GOT3 (cell line): ENCODE results near the gene CELSR1.

Experiments
- DNase-seq: peaks from one replicate; lab custom pipeline; 2025; ENCODE audit warnings: mixed read lengths; lab: John Stamatoyannopoulos, UW

The CELSR1 gene

GRCh38 chr22:46458525-46458924 lies 78.9 kb downstream of the CELSR1 start:
- no peak for DNase-seq

GRCh38 chr22:46457502-46458488 lies 79.6 kb downstream of the CELSR1 start:
- DNase-seq, result no peak

DNA sequence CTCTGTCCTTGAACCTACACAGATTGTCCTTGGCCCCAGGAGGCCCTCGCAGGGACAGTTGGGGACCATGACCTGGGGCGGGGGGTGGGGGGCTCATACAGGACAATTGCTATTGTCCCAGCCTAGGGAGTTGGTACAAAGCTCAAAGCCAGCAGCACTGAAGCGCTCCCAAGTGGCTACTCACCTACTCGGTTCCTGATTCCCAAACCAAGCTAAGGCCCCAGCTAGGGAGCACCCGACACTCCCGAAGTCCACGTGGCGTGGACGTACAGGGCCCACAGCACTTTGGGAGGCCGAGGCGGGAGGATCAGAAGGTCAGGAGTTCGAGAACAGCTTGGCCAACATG lies 80.6 kb downstream of the CELSR1 start:
- no peak for DNase-seq

GRCh38 chr22:46455446-46455845 lies 82.0 kb downstream of the CELSR1 start:
- no peak for DNase-seq

- DNase-seq, result no peak
Observed at GRCh38 chr22:46454504-46455269, 82.7 kb downstream of the CELSR1 start.

DNA sequence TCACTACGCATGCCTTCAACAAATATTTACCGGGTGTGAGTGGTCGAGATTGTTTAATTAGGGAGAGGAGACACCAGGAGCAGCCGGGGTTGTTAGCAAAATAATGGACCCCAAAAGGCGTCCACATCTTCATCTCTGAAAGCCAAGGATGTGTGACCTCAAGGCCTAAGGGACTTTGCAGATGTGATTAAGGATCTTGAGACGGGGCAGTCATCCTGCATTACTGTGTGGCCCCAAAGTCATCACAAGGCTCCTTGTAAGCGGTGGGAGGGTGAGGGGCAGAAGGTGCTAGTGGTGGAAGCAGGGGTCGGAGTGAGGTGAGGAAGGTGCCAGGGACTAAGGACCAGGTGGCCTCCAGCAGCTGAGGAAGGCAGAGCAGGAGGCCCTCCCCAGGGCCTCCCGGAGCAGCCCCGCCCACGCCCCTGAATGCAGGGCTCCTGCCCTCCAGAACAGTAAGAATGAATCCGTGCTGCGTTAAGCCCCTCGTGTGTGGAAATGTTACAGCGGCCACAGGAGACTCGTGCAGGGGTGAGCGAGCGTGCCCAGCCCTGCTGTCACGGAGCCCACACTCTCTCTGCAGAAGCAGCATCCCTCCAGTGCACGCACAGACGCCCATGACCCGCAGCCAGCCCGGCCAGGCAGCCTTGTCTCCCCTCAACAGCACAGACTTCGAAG lies 83.5 kb downstream of the CELSR1 start:
- no peak for DNase-seq

- DNase-seq, result no peak
Observed at GRCh38 chr22:46453006-46453828, 84.2 kb downstream of the CELSR1 start.

- DNase-seq, result no peak
Observed at GRCh38 chr22:46452195-46453005, 85.0 kb downstream of the CELSR1 start.

DNA sequence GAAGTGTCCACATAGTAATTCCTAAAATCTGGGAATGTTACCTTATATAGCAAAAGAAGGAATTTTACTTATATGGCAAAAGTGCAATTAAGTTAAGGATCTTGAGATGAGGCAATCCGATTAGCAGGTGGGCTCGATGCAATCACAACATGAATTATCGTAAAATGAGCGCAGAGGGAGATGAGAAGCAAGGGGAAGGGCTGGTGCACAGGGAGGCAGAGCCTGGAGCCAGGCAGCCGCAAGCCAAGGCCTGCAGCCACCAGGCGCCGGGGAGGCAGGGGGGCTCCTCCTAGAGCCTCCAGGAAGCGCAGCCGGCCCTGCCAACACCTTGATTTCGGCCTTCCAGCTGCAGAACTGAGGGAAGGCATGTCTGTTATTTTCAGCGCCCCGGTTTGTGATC lies 85.7 kb downstream of the CELSR1 start:
- no peak for DNase-seq

- no peak for DNase-seq
Observed at GRCh38 chr22:46450931-46451561, 86.4 kb downstream of the CELSR1 start.

DNA sequence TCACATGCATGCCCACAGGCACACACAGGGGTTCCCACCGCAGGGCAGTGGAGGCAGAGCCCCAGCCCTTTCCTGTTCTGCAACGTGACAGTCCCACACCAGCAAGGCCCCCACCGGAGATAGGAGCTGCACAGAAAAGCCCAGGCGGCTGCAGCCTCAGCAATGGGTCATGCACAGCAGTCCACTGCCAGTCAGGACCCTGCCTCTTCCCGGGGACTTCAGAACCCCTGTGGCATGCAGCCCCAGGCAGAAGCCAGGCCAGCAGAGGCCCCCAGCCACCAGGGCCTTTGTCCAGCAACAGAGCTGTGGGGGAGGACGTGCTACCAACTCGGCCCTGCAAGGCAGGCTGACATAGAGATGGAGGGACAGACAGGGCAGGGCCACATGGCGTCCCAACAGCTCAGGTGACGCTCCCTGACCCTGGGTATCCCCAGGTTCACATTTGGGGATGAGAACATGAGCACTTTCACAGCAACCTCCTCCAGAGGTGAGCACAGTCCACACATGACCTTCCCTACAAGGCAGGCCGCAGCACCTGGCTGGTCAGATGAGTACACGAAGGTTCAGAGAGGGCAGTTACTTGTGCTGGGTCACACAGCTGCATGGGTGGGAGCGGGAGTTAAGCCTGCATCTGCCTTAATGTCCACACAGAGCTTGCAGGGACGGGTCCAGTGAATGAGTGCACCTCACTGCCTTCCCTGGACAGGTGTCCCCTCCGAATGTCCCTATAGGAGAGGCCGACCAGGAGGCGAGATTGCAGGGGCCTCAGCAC lies 87.3 kb downstream of the CELSR1 start:
- no peak for DNase-seq

DNA sequence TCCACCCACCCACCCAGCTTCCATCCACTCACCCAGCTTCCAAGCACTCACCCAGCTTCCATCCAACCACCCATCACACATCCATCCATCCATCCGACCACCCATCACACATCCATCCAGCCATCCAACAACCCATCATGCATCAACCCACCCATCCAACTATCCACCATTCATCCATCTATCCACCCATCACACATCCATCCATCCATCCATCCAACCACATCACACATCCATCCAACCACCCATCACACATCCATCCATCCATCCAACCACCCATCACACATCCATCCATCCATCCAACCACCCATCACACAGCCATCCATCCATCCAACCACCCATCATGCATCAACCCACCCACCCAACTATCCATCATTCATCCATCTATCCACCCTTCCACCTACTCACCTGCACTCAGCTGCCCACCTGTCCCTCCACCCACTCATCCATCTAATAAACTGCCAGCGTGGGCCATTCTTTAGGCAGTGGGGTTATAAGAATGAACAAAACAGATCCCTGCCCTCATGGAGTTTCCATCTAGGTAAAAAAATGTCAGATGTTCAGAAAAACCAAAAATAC lies 88.2 kb downstream of the CELSR1 start:
- DNase-seq, result no peak

DNA sequence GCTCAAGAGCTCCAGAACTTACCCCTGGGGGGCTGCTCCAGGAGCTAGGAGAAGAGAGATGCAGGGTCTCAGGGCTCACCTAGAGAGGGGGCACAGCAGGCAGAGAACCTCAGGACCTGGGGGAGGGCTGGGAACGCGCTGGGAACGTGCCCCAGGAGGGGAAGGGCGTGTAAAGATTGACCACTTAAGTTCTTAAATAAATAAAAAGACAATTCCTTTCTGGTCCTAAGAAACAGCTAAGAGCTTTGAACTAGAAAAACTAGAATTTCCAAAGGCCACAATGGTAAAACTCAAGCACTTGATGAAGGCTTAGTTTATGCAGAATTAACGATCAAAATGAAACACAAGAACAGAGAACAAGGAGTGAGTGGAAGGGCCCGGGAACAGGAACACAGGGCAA lies 89.1 kb downstream of the CELSR1 start:
- DNase-seq, result no peak

- peak; percentile 9 for DNase-seq
Observed at GRCh38 chr22:46447906-46448305, 89.5 kb downstream of the CELSR1 start.

GRCh38 chr22:46446799-46447198 lies 90.6 kb downstream of the CELSR1 start:
- no peak for DNase-seq

- DNase-seq, result no peak
Observed at GRCh38 chr22:46445771-46446420, 91.5 kb downstream of the CELSR1 start.

DNA sequence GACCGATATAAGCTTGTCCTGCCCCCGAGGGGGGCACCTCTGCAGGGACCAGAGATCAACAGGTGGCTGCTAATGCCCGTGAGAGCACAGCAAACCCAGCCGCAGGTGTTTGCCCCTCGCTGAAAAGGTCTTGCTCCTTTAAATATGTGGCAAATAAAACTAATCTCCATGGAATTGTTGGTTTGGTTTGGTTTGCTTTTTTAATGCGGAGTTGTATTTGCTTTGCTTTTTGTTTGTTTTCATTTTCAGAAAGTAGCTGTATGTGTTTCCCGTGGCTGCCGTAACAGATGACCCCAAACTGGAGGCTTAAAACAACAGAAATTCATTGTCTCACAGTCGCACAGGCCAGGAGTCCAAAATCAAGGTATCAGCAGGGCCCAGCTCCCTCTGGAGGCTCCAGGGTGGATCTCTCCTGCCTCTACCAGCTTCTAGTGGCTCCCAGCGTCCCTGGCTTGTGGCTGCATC lies 93.0 kb downstream of the CELSR1 start:
- no peak for DNase-seq

GRCh38 chr22:46443850-46444389 lies 93.5 kb downstream of the CELSR1 start:
- no peak for DNase-seq
